ENCODE measurements around the gene FAM240B.

Gene FAM240B

DNA sequence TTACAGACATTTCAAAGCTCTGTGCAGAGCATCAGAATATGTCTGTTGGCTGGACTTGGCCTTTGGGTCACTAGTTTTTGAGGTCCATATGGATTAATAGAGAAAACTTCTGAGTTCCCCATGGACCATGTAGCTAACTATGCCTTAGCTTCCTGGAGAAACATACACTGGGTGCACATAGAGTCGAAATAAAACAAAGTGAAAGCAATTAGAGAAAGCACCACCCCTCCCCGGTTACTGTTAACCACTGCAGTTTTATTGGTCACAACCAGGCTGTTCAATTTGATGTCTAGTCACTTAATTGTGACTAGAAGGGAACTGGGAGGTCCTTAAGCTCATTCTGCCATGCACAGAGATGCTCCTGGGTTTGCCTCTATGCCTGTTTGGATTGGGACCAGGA is 4.2 kb downstream of the FAM240B start:
- ATAC-seq: no peak
- no peaks in the 10 kb centered on the region for H3K9me3 Mint-ChIP-seq
- H3K4me1 Mint-ChIP-seq: no peaks in the 10 kb centered on the region
- DNase-seq: no peak
- no peak overlapping the region for H3K4me3 Mint-ChIP-seq
- H3K27ac Mint-ChIP-seq: no peak overlapping the region
- H3K27me3 Mint-ChIP-seq: peaks cover 36% of the 10 kb centered on the region

DNA sequence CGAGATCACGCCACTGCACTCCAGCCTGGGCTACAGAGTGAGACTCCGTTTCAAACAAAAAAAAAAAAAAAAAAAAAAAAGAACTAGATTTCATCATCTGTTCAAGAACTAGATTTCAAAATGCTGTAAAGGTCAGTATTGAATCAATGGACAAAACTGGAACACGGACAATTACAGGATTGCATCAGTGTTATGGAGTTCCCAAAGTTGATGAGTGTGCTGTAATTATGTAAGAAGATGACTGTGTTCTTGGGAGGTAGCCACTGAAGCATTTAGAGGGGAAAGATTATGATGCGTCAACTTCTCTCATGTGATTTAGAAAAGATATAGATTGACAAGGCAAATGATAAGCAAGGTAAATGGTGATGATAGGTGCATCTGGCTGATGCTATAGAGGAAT is 6.5 kb downstream of the FAM240B start:
- H3K4me1 Mint-ChIP-seq: no peaks in the 10 kb centered on the region
- H3K9me3 Mint-ChIP-seq: no peaks in the 10 kb centered on the region
- H3K27me3 Mint-ChIP-seq: peaks cover 42% of the 10 kb centered on the region
- no peak overlapping the region for H3K4me3 Mint-ChIP-seq
- DNase-seq (no peak), ATAC-seq (no peak)
- no peak overlapping the region for H3K27ac Mint-ChIP-seq

DNA sequence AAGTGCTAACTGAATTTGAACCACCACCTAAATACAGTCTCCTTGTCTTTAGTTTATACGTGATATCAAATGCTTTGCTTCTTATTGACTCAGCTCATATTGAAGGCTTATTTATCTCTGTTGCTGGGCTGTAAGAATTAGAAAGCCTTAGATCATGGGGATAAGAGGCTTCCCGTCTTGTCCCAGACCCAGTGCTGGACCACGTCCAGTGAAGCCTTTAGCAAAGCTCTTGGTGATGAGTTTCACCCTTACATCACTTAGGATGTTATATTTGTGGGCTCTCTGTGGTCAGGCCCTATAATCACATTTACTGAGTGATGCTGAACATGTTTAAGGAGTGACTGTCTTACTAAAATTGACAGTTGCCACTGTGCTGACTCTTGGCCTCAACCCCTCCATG is 11.2 kb downstream of the FAM240B start:
- Mint-ChIP-seq H3K27ac (peak overlapping the region in 1 of 2 donors; percentile 86), H3K4me3 (no peak overlapping the region), H3K9me3 (no peaks in the 10 kb centered on the region), H3K4me1 (no peaks in the 10 kb centered on the region), H3K27me3 (peaks cover 28% of the 10 kb centered on the region)
- ATAC-seq: no peak
- DNase-seq: no peak

DNA sequence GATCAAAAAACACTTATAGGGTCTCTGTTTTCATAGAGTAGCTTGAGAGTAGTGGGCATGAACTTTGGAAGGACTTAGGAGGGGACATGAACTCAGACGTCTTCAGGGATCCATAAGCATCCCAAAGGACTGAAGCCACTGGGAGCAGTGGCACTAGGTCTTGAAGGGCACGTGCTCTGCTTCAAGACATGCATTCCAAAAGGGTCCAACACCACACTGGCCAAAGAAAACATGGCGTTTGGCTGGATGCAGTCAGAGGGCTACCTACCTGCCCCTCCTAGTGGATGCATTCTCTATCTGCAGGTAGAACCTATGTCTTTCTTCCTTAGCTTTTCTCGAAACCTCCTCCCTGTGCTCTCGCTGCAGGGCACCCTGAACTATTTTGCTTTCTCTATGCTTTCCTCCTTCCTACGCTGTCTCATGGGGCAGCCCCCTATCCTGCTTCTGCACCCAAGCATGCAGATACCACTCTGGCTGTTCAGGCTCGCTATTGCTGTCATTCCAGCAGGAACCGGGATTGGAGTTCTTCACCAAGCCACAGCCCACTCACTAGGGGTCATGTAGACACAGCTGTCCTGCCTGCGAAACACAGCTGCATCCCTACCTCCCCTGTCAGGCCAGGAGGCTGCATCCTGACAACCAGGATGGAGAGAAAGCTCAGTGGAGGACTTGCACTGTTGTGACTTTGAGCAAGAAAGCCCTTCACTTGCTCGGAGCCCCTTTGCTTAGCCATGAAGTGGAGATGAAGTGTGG is 11.9 kb downstream of the FAM240B start:
- ATAC-seq (no peak), DNase-seq (no peak)
- peaks cover 31% of the 10 kb centered on the region for H3K27me3 Mint-ChIP-seq
- H3K9me3 Mint-ChIP-seq: no peaks in the 10 kb centered on the region
- no peak overlapping the region for H3K27ac Mint-ChIP-seq
- H3K4me1 Mint-ChIP-seq: no peaks in the 10 kb centered on the region
- H3K4me3 Mint-ChIP-seq: no peak overlapping the region

DNA sequence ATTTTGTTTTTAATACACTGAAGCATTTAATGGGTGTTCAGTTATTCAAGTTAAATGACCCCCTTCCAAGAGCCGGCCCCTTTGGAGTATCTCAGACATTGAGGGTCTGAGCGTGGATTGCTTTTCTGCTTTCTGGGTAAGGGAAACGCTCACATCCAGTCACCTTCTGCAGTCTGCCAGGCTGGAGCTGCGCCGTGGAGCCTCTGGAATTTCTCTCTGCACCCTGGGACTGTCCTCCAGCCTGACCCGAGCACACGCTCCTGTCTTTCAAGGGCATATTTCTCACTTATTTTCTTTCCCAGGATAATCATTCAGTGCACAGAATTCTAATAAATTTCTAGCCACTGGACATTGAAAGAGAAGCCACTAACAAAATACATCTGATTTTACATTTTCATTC is 13.4 kb downstream of the FAM240B start:
- ATAC-seq: no peak
- no peaks in the 10 kb centered on the region for H3K4me1 Mint-ChIP-seq
- H3K4me3 Mint-ChIP-seq: no peak overlapping the region
- H3K9me3 Mint-ChIP-seq: no peaks in the 10 kb centered on the region
- no peak for DNase-seq
- H3K27ac Mint-ChIP-seq: no peak overlapping the region
- H3K27me3 Mint-ChIP-seq: peaks cover 24% of the 10 kb centered on the region

DNA sequence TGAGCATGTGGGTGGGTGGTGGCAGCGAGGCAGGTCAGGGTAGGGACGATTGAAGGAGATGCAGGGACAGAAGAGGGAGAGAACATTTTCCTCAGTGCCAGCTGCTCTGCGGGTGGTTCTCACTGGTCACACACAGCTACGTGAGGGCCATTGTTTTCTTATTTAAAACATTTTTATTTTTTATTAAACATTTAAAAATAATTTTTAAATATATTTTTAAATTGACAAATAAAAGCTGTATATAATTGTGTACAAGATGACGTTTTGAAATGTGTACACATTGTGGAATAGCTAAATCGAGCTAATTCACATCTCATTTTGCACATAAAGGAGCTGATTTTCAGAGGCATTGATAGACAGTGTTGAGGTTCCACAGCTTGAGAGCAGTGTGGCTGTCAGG is 14.0 kb downstream of the FAM240B start:
- no peaks in the 10 kb centered on the region for H3K9me3 Mint-ChIP-seq
- peaks cover 24% of the 10 kb centered on the region for H3K27me3 Mint-ChIP-seq
- ATAC-seq (no peak), DNase-seq (no peak)
- no peaks in the 10 kb centered on the region for H3K4me1 Mint-ChIP-seq
- H3K4me3 Mint-ChIP-seq: no peak overlapping the region
- no peak overlapping the region for H3K27ac Mint-ChIP-seq

DNA sequence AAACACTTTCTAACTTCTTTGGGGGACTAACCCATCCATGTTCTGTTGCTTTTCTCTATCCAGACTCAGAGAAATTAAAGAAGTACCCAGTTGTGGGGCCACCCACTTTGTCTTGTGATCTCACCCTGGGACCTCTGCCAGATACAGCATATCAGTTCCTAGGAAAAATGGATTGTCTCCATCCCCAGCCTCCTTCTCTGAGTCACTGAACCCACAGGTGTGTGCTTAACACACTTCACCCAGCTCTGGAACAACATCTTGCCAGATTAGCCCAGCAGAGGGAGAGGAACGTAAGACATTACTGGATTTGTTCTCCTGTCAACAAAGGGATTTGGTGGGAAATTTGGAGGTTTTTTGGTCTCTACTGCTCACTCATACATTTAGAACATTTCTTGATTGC is 19.2 kb downstream of the FAM240B start:
- H3K4me3 Mint-ChIP-seq: no peak overlapping the region
- no peak overlapping the region for H3K27ac Mint-ChIP-seq
- no peak for ATAC-seq
- peaks cover 19% of the 10 kb centered on the region for H3K27me3 Mint-ChIP-seq
- DNase-seq: no peak
- no peaks in the 10 kb centered on the region for H3K9me3 Mint-ChIP-seq
- H3K4me1 Mint-ChIP-seq: no peaks in the 10 kb centered on the region

DNA sequence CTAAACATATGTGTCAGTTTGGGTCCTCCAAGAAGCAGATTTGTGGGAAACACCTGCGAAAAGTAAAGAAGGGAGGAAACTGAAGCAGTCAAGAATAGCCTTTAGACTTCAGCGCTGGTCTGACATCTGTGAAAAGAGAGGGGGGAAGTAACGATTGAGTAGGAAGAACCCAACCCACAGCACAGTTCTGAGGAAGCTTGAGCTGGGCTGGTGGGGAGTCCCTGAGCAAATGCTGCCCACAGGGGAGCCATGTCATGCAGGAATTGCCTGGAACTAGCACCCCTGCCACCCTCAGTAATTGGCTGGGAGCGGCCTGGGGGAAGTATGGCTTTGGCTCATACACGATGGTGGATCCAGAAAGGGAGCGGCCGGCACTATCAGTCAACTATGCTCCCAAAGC is 20.6 kb downstream of the FAM240B start:
- no peak for ATAC-seq
- peaks cover 19% of the 10 kb centered on the region for H3K27me3 Mint-ChIP-seq

DNA sequence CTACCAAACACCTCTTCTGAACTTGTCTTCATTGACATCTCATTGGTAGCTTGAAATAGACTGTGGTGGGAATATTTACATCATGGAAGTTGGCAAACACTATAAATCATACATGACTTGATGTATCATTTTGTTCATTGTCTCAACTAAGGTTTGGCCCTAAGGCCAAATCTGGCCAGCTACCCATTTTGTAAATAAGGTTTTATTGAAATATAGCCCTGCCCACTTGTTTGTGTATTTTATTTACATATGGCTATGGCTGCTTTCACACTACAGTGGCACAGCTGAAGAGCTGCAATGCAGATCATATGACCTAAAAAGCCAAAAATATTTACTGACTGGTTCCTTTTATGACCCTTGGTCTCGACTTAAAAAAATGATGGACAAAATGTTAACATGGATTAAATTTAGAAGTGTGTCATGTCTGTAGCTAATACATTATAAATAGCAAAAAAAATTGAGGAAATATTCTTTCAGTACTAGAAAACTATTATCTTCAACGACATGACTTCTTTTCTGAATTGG is 22.1 kb downstream of the FAM240B start:
- no peak overlapping the region for H3K27ac Mint-ChIP-seq

More for the DNA sequence above, 20.6 kb downstream of the FAM240B start:
- Mint-ChIP-seq H3K27ac (peak overlapping the region in 1 of 2 donors; percentile 87), H3K9me3 (no peaks in the 10 kb centered on the region), H3K4me1 (no peaks in the 10 kb centered on the region), H3K4me3 (no peak overlapping the region)
- no peak for DNase-seq

DNA sequence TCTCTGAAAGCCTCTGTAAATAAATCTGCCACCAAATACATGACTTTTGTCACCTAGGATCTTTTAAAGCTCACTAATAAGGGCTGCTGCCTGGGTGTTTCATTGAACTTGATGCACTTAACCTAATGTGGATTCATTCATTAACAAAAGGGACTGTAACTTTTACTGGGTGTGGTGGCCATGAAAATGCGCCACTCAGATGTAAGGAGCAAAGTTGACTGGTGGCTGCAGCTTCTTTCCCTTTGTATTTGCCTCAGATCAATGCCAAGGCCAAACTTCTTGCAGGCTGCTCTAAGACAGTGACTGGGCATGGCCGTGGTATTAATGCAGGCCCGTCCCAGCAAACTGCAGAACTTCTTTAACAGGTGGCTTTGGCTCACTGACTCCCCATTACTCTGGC is 22.9 kb downstream of the FAM240B start:
- Mint-ChIP-seq H3K4me3 (no peak overlapping the region), H3K27ac (no peak overlapping the region), H3K4me1 (no peaks in the 10 kb centered on the region), H3K9me3 (no peaks in the 10 kb centered on the region), H3K27me3 (peaks cover 21% of the 10 kb centered on the region)
- DNase-seq (no peak), ATAC-seq (no peak)

More for the DNA sequence above, 22.1 kb downstream of the FAM240B start:
- Mint-ChIP-seq H3K4me3 (no peak overlapping the region), H3K9me3 (no peaks in the 10 kb centered on the region), H3K4me1 (no peaks in the 10 kb centered on the region), H3K27me3 (peaks cover 21% of the 10 kb centered on the region)
- ATAC-seq: no peak
- no peak for DNase-seq

DNA sequence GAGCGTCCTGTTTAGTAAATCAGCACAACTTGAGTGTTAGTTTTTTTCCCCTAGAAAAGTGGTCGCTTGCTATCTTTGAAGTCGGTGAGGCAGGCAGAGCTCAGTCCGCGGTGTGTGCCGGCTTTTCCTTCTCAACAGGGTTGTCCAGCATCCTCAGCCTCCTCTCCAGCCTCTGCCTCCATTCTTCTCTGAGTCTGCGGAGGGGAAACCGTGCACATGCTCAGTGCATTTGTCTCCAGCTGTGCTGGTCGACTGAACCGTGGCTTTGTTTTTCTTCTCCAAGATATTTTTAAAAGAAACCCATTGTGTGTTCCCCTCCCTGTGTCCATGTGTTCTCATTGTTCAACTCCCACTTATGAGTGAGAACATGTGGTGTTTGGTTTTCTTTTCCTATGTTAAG is 25.3 kb downstream of the FAM240B start:
- no peak for ATAC-seq
- H3K27me3 Mint-ChIP-seq: peaks cover 17% of the 10 kb centered on the region
- H3K4me1 Mint-ChIP-seq: no peaks in the 10 kb centered on the region
- H3K4me3 Mint-ChIP-seq: no peak overlapping the region
- H3K27ac Mint-ChIP-seq: no peak overlapping the region
- no peak for DNase-seq
- H3K9me3 Mint-ChIP-seq: no peaks in the 10 kb centered on the region

DNA sequence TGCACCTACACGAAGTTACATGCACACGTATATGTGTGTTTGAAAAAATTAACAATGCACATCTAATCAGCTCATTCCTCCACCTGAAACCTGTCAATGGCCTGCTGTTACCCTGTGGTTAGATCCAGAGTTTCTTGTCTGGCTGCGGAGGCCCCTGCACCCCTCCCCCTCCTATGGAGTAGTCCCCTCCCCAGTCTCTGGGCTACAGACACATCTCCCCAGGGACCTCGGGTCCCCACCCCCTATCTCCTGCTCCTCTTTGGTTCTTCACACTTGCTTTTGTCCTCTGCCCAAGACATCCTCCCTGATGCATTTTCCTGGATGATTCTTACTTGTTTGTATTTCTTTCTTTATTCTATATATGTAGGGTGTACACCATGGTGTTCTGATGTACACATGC is 27.2 kb downstream of the FAM240B start:
- no peak overlapping the region for H3K27ac Mint-ChIP-seq
- H3K4me1 Mint-ChIP-seq: no peaks in the 10 kb centered on the region
- peaks cover 27% of the 10 kb centered on the region for H3K27me3 Mint-ChIP-seq
- no peak for DNase-seq
- ATAC-seq: no peak
- H3K9me3 Mint-ChIP-seq: no peaks in the 10 kb centered on the region
- H3K4me3 Mint-ChIP-seq: no peak overlapping the region

DNA sequence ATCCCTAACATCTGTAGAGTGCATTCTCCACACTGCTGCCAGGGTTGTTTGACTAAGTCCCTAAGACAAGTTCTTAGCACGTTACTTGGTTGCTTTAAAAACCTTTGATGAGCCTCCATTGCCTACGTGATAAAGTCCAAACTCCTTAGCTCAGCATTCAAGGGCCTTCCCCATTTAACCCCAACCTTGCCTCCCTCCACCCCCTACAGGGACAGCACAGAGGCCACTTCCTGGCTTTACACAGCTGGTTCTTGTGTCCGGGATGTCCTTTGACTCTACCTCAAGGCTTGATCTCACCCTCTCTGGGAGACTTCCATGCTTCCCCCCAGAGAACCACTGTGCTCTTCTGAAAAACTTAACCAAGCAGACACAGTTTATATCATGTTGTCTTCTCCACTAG is 29.4 kb downstream of the FAM240B start:
- H3K9me3 Mint-ChIP-seq: no peaks in the 10 kb centered on the region
- no peak for ATAC-seq
- DNase-seq: no peak
- peaks cover 47% of the 10 kb centered on the region for H3K27me3 Mint-ChIP-seq
- peaks cover 10% of the 10 kb centered on the region for H3K4me1 Mint-ChIP-seq
- no peak overlapping the region for H3K27ac Mint-ChIP-seq
- H3K4me3 Mint-ChIP-seq: no peak overlapping the region

DNA sequence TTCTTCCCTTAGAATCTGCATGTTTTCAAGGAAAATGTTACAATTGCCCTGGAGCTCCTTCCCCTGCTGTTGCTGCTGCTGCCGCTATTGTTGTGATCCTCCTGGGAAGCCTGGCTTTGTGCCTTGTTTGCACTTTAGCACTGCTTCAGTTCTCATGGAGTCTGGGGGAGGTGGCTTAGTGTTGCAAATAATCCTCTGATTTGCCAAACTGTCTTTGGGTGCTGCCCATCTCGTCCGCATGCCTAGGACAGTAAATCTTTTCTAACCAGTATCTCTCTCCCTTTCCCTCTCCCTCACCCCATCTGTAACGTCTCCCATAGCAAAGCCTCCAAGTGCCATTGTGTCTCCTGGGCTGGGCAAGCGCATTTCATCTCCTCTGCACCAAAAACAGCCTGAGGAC is 30.3 kb downstream of the FAM240B start:
- Mint-ChIP-seq H3K9me3 (no peaks in the 10 kb centered on the region), H3K4me3 (no peak overlapping the region), H3K4me1 (peaks cover 10% of the 10 kb centered on the region), H3K27ac (no peak overlapping the region), H3K27me3 (peaks cover 54% of the 10 kb centered on the region)
- DNase-seq: no peak
- no peak for ATAC-seq

DNA sequence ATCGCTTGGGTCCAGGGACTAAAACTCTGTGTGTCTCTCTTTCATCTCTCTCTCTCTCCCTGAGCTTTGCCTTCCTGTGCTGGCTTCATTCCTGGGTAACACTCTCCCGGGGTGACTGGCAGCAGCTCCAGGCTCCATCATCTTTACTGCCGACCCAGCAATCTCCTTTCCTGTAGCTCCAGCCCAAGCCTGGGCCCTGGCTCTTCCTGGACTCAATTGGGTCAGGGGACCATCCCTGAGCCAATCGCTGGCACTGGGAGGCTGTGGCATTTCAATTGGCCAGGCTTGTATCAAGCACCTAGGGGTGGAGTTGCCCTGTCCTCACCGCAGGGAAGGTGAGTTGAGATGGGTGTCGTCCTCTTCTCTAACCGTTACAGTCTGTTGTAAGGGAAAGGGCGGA is 31.9 kb downstream of the FAM240B start:
- peaks cover 44% of the 10 kb centered on the region for H3K27me3 Mint-ChIP-seq
- no peak for ATAC-seq

DNA sequence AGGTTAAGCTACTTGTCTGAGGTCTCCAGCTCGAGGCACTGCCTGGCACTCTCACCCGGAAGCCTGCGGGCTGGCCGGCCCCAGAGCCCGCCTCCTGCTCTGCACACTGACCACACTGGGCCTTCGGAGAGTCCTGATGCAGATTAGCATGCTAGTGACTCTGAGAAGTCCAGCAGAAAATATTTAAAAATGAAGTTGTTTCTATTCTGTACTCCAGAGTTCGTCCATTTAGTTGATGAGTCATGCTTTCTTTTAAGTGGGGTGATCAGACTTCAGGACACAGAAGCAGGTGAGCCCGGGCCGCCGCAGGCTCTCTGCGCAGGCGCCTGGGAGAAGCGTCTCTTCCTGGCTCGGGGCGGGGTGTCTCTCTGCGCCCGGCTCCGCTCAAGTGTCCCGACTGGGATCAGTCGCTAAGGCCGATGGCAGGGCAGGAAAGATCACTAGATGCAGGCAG is 32.5 kb downstream of the FAM240B start:
- H3K27me3 Mint-ChIP-seq: peaks cover 43% of the 10 kb centered on the region
- DNase-seq: peak; percentile 24 to 34

More for the DNA sequence above, 31.9 kb downstream of the FAM240B start:
- Mint-ChIP-seq H3K4me3 (no peak overlapping the region), H3K9me3 (no peaks in the 10 kb centered on the region), H3K4me1 (peaks cover 10% of the 10 kb centered on the region), H3K27ac (peak overlapping the region in 1 of 2 donors; percentile 2)
- DNase-seq: no peak

DNA sequence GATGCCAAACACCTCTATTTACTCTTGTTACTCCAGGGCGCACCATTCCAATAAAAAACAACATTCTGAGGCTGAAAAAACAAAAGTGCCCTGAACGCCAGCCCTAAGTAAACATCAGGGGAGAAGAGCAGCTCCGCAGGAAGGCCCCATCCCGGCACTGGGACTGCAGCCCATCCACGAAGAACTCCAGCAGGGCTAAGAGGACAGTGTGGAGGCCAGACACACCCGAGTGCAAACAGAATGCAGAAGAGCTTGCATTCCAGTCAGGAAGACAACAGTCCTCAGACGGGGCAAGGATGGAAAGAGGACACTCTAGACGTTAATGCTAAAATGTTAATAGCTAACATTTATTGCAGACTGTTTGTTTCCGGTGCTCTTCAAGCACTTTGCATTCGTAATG is 33.0 kb downstream of the FAM240B start:
- Mint-ChIP-seq H3K27me3 (peaks cover 43% of the 10 kb centered on the region), H3K4me3 (peak overlapping the region; percentile 69 to 77), H3K4me1 (peaks cover 10% of the 10 kb centered on the region), H3K27ac (no peak overlapping the region), H3K9me3 (no peaks in the 10 kb centered on the region)
- DNase-seq (no peak), ATAC-seq (no peak)

More for the DNA sequence above, 32.5 kb downstream of the FAM240B start:
- Mint-ChIP-seq H3K27ac (no peak overlapping the region), H3K4me3 (peak overlapping the region; percentile 69 to 77), H3K9me3 (no peaks in the 10 kb centered on the region), H3K4me1 (peaks cover 10% of the 10 kb centered on the region)
- peak; percentile 78 for ATAC-seq
